CD4-positive, alpha-beta T cell treated with Interleukin-1 beta for 1 hour (primary cell): ENCODE data around the gene DOCK8.

ENCODE experiments used
- DNase-seq, 2 donors: peaks; one replicate each; pipeline ENCODE4 v3.0.0-alpha.2; 2020 to 2022

The DOCK8 gene

DNA sequence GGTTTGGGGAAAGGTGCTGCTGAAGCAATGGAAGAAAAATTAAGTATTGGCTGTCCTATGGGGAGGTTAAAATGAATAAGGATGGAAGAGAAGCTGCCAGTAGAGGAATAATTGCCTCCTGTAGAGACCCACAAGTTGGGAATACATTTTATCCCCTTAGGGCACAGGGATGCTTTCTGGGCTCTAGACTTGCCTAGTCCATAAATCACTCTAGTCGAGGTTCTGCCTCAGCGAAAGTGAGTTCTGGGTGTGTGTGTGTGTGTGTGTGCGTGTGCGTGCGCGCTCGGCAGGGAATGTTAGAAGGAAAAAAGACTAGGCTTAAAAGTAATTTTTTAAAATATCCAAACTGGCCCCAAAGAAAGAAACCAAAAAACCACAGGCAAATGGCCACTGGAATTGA is 291.6 kb downstream of the DOCK8 start:
- DNase-seq: no peak

DNA sequence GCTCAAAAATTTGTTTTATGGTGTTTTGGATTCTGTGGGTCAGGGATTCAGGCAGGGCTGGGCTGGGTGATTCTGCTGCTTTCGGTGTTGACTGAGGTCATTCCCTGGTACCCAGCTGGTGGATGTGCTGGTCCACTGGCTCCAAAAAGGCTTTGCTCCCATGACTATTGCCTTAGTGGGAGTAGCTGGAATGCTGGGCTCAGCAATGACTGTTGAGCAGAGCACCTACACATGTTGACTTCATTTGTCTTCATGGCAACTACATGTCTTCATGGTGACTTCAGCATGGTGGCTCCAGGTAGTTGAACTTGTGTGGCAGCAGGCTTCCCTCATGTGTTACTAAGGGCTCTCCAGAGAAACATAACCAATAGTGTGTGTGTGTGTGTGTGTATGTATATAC is 297.2 kb downstream of the DOCK8 start:
- no peak for DNase-seq

- no peak for DNase-seq
These were observed 298.0 kb downstream of the DOCK8 start for GRCh38 chr9:512555-513272.
